ENCODE measurements around the gene CRYGC. TPM values are rescaled to one million over a fixed set of nuclear protein-coding genes. Genes with fewer than 3 reads are reported as not detected.

The CRYGC gene
- total and polyA plus RNA-seq, 2 of the 13 experiments (the other 11 are each of a cell fraction or from before 2014, with no cell fraction given) = 0.20 to 0.27 TPM

DNA sequence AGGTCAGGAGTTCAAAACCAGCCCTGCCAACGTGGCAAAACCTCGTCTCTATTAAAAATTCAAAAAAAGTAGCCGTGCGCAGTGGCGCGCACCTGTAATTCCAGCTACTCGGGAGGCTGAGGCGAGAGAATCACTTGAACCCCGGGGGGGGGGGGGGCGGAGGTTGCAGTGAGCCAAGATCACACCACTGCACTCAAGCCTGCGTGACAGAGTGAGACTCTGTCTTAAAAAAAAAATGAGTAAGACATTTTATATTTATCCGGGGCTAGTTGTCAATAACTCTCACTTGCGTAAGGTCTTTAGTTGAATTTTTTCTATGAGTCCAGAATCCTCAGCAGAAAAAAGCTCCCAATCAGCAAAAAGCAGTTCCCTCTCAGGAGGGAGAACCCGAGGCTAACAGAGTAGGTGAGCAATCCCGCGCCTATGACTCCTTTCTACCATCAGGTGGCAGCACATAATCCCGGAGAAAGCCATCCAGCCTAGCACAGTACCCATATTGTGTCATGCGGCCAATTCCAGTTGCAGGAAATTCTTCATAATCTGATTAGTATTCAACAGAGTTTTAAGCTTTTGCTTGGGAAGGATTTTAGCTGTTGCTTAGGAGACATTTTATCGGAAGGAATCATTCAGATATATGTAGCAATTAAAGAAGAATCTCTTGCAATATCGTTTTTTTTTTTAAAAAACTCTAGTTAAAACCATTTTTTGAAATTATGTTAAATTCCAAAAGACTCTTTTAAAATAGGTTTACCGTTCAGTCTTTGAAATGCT is 45.6 kb upstream of the CRYGC start (continued):
- TF ChIP-seq, protein P1, sequence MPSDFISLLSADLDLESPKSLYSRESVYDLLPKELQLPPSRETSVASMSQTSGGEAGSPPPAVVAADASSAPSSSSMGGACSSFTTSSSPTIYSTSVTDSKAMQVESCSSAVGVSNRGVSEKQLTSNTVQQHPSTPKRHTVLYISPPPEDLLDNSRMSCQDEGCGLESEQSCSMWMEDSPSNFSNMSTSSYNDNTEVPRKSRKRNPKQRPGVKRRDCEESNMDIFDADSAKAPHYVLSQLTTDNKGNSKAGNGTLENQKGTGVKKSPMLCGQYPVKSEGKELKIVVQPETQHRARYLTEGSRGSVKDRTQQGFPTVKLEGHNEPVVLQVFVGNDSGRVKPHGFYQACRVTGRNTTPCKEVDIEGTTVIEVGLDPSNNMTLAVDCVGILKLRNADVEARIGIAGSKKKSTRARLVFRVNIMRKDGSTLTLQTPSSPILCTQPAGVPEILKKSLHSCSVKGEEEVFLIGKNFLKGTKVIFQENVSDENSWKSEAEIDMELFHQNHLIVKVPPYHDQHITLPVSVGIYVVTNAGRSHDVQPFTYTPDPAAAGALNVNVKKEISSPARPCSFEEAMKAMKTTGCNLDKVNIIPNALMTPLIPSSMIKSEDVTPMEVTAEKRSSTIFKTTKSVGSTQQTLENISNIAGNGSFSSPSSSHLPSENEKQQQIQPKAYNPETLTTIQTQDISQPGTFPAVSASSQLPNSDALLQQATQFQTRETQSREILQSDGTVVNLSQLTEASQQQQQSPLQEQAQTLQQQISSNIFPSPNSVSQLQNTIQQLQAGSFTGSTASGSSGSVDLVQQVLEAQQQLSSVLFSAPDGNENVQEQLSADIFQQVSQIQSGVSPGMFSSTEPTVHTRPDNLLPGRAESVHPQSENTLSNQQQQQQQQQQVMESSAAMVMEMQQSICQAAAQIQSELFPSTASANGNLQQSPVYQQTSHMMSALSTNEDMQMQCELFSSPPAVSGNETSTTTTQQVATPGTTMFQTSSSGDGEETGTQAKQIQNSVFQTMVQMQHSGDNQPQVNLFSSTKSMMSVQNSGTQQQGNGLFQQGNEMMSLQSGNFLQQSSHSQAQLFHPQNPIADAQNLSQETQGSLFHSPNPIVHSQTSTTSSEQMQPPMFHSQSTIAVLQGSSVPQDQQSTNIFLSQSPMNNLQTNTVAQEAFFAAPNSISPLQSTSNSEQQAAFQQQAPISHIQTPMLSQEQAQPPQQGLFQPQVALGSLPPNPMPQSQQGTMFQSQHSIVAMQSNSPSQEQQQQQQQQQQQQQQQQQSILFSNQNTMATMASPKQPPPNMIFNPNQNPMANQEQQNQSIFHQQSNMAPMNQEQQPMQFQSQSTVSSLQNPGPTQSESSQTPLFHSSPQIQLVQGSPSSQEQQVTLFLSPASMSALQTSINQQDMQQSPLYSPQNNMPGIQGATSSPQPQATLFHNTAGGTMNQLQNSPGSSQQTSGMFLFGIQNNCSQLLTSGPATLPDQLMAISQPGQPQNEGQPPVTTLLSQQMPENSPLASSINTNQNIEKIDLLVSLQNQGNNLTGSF (CRISPR knock-in tag; IDR thresholded peaks at IDR 0.05) = no peak
- TF ChIP-seq PAWR (CRISPR knock-in tag; IDR thresholded peaks at IDR 0.05; ENCODE audit: borderline replicate concordance) (no peak), JUN (CRISPR knock-in tag; IDR thresholded peaks at IDR 0.05) (no peak), NR2F2 (IDR thresholded peaks at IDR 0.05; ENCODE audit: borderline replicate concordance, low read depth) (no peak), KLF13 (CRISPR knock-in tag; IDR thresholded peaks at IDR 0.05) (no peak), NR2F6 (IDR thresholded peaks at IDR 0.05) (no peak), NR2F6 (CRISPR knock-in tag; IDR thresholded peaks at IDR 0.05) (no peak), GABPB1 (CRISPR knock-in tag; IDR thresholded peaks at IDR 0.05) (0 out of 2 replicates have a peak, but pooled peaks have one; percentile 9), ASH2L (IDR thresholded peaks at IDR 0.05; ENCODE audit: insufficient read length, low read depth, low read length) (peak; percentile 0), ZNF180 (CRISPR knock-in tag; IDR thresholded peaks at IDR 0.05; ENCODE audit: borderline replicate concordance, low read depth) (no peak), ZNF235 (CRISPR knock-in tag; IDR thresholded peaks at IDR 0.05; ENCODE audit: borderline replicate concordance) (no peak), NAIF1 (CRISPR knock-in tag; IDR thresholded peaks at IDR 0.05; ENCODE audit: borderline replicate concordance) (no peak), XRCC5 (optimal IDR thresholded peaks at IDR 0.05; ENCODE audit: low read length) (peak; percentile 76), ZMYM3 (CRISPR knock-in tag; IDR thresholded peaks at IDR 0.05) (no peak), MIER3 (CRISPR knock-in tag; IDR thresholded peaks at IDR 0.05; ENCODE audit: borderline replicate concordance) (peak; percentile 36; the same call in 1 of the 2 replicates), ZNF839 (CRISPR knock-in tag; IDR thresholded peaks at IDR 0.05; ENCODE audit: borderline replicate concordance) (no peak)
- TF ChIP-seq, protein P2, sequence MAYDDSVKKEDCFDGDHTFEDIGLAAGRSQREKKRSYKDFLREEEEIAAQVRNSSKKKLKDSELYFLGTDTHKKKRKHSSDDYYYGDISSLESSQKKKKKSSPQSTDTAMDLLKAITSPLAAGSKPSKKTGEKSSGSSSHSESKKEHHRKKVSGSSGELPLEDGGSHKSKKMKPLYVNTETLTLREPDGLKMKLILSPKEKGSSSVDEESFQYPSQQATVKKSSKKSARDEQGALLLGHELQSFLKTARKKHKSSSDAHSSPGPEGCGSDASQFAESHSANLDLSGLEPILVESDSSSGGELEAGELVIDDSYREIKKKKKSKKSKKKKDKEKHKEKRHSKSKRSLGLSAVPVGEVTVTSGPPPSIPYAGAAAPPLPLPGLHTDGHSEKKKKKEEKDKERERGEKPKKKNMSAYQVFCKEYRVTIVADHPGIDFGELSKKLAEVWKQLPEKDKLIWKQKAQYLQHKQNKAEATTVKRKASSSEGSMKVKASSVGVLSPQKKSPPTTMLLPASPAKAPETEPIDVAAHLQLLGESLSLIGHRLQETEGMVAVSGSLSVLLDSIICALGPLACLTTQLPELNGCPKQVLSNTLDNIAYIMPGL (CRISPR knock-in tag; IDR thresholded peaks at IDR 0.05; ENCODE audit: borderline replicate concordance in 1 of 2, low read depth in 1 of 2) = peak; percentile 61 to 85
- TF ChIP-seq, protein P3, sequence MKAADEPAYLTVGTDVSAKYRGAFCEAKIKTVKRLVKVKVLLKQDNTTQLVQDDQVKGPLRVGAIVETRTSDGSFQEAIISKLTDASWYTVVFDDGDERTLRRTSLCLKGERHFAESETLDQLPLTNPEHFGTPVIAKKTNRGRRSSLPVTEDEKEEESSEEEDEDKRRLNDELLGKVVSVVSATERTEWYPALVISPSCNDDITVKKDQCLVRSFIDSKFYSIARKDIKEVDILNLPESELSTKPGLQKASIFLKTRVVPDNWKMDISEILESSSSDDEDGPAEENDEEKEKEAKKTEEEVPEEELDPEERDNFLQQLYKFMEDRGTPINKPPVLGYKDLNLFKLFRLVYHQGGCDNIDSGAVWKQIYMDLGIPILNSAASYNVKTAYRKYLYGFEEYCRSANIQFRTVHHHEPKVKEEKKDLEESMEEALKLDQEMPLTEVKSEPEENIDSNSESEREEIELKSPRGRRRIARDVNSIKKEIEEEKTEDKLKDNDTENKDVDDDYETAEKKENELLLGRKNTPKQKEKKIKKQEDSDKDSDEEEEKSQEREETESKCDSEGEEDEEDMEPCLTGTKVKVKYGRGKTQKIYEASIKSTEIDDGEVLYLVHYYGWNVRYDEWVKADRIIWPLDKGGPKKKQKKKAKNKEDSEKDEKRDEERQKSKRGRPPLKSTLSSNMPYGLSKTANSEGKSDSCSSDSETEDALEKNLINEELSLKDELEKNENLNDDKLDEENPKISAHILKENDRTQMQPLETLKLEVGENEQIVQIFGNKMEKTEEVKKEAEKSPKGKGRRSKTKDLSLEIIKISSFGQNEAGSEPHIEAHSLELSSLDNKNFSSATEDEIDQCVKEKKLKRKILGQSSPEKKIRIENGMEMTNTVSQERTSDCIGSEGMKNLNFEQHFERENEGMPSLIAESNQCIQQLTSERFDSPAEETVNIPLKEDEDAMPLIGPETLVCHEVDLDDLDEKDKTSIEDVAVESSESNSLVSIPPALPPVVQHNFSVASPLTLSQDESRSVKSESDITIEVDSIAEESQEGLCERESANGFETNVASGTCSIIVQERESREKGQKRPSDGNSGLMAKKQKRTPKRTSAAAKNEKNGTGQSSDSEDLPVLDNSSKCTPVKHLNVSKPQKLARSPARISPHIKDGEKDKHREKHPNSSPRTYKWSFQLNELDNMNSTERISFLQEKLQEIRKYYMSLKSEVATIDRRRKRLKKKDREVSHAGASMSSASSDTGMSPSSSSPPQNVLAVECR (CRISPR knock-in tag; IDR thresholded peaks at IDR 0.05; ENCODE audit: borderline replicate concordance) = no peak

Measured in HepG2 (cell line).